Cardiac fibroblast (primary cell): ENCODE results near the gene PCCA.

ENCODE experiments used
- DNase-seq, 2 donors: peaks; one replicate each; pipeline versions ENCODE4 v3.0.0 to v3.0.0-alpha.2; 2010; ENCODE audit warnings: low read depth in 2 of 2
- H3K4me3 ChIP-seq, 2 donors: replicated peaks in 1 of 2; 1 replicate in 1 of 2; 2 replicates in 1 of 2; pipeline ENCODE4 v1.5.1; 2011; ENCODE audit warnings: low read depth in 2 of 2, low read length in 2 of 2, mild to moderate bottlenecking in 2 of 2, moderate library complexity in 1 of 2
- TF ChIP-seq, protein P1 (sequence below): IDR thresholded peaks from one replicate; pipeline ENCODE4 v1.5.1; 2011; ENCODE audit warnings: low read depth, mild to moderate bottlenecking, low read length, inconsistent platforms

Gene PCCA

DNA sequence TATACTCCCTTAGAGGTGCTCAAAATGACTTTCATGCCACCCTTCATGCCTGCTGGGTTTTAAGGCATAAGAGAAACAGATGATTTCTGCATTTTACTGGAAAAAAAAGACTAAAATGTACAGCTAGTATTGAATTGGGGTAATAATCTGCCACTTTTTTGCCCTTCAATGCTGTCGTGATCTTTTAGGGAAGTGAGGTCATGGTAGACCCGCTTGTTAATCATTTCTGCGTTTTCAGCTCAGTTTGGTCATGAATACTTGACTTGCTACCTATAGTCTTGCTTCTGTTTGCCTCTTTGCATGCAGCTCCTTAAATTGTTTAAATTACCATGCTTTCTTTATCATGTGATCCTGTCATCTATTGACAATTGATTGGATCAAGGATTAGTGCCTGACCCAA, 90.4 kb downstream of the PCCA start:
- no peak for DNase-seq
- H3K4me3 ChIP-seq = no peak overlapping the region
- TF ChIP-seq, protein P1, sequence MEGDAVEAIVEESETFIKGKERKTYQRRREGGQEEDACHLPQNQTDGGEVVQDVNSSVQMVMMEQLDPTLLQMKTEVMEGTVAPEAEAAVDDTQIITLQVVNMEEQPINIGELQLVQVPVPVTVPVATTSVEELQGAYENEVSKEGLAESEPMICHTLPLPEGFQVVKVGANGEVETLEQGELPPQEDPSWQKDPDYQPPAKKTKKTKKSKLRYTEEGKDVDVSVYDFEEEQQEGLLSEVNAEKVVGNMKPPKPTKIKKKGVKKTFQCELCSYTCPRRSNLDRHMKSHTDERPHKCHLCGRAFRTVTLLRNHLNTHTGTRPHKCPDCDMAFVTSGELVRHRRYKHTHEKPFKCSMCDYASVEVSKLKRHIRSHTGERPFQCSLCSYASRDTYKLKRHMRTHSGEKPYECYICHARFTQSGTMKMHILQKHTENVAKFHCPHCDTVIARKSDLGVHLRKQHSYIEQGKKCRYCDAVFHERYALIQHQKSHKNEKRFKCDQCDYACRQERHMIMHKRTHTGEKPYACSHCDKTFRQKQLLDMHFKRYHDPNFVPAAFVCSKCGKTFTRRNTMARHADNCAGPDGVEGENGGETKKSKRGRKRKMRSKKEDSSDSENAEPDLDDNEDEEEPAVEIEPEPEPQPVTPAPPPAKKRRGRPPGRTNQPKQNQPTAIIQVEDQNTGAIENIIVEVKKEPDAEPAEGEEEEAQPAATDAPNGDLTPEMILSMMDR = no peak

DNA sequence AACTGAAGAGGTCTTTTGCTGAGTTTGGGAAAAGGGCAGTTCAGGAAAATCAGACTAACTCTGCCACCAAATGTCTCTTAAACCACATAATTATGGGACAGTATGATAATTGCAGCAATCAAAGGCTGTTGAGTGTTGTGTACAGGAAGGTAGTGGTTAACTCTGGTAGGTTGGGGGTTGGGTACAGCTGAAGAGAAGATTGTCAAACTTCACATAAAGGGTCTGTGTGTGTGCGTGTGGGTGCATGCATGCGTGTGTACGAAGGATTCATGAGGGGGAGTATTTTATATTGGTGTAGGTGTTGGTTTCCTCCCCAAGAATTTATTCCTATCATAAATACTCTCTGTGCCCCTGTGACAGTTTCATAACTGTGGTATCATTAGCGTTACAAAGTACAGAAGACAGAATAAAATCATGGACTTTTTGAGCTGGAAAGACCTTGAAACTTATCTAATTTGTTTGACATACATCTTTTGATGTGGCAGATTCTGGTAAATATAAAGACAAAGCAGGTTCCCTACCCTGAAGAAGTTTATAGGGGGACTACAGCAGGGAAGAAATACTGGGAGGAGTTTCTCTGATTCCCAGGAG, 94.1 kb downstream of the PCCA start:
- no peak for DNase-seq
- no peak overlapping the region for H3K4me3 ChIP-seq
- TF ChIP-seq, protein P1 = no peak

DNA sequence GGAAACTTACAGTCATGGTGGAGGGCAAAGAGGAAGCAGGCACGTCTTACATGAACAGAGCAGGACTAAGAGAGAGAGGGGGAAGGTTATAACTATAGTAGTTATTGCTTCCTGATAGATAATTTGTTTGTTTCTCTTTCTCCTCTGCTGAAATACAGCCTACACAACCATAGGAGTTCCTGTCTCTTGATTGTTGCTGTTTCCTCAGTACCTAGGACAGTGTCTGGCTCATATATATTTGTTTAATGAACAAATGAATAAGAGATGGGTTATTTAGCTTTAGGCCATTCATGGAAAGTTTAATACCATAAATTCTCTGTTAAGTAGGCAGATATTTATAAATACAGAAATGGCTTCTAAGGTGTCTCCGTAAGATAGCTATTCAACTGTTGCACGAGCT, 95.2 kb downstream of the PCCA start:
- no peak for DNase-seq
- no peak overlapping the region for H3K4me3 ChIP-seq
- TF ChIP-seq, protein P1 = no peak

DNA sequence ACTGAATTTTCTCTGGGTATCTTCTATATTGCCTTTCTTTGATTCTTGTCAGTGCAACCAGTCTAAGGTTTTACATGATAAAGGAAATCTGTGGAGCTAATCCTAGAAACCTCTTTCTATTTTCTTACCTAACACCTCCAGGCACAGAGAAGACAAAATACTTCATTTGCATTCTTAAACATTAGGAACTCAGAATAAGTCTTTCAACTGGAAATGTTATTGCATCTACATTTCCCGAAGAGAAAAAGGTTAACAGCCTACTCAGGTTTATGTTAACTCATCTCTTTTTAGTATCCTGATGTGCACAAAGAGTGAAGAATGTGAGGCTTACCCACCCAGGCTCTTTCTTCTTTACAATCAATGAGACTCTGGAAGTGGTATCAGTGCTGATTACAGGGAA, 106.7 kb downstream of the PCCA start:
- no peak overlapping the region for H3K4me3 ChIP-seq
- no peak for DNase-seq
- TF ChIP-seq, protein P1 = no peak

DNA sequence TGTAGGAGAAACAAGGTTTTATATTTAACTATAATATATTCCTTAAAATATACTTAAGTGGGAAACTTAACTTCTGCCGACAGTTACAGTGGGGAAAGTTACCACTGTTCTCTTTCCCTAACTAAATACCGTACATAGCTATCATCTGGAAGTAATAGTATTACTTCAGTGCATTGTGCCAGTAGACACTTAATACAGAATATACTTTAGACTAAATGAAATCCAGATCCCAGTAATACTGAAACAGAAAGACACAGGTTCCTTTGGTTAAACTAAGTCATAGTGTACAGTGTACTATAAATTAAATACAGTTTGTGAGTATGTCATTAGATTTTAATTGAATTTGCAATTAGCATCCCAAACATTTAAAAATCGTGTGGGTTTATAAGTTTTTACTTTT, 107.5 kb downstream of the PCCA start:
- TF ChIP-seq, protein P1 = no peak
- no peak overlapping the region for H3K4me3 ChIP-seq
- no peak for DNase-seq

DNA sequence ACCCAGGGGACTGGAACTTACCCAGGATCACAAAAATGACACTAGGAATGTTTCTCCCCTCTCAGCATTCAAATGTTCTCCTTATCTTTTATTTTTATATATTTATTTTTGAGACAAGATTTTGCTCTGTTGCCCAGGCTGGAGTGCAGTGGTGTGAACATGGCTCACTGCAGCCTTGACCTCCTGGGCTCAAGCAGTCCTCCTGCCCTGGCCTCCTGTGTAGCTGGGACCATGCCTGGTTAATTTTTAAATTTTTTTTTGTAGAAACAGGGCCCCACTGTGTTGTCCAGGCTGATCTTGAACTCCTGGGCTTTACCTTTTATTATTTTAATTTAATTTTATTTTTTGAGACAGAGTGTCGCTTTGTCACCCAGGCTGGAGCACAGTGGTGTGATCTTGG, 108.2 kb downstream of the PCCA start:
- no peak overlapping the region for H3K4me3 ChIP-seq
- TF ChIP-seq, protein P1 = no peak
- DNase-seq = no peak

DNA sequence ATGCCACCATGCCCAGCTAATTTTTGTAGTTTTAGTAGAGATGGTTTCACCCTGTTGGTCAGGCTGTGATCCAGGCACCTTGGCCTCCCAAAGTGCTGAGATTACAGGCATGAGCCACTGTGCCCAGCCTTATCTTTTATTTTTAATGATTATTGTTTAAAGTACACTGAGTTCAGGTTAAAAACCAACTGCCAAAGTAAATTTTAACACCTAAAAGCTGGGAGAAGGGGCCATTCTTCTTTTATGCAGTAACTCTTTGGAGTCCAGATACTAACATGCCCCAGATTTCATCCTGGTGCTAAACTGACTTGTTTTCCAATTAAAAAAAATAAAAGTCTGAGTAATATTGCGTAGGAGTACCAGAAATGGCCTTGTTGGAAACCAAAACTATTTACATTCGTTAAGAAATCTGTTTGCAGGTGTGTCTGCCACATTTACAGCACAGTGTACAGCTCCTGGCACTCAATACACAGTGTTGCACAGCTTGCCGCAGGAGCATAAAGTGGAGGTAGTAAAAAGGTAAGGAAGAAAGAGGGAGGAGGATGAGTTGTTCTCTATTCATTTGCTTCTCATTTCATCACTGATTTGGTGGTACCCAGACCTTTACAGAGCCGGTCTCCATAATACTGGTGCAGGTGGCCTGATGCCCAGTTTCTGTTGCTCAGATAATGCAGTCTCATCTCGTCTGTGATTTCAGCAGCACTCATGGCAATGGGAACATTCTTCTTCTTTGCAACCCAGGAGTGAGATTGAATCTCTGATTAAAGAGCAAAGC, 108.9 kb downstream of the PCCA start:
- TF ChIP-seq, protein P1 = no peak
- H3K4me3 ChIP-seq = no peak overlapping the region
- no peak for DNase-seq
